Keratinocyte (primary cell): ENCODE data around the gene P2RY11.

Source experiments
- EZH2 ChIP-seq: IDR thresholded peaks from one replicate; pipeline ENCODE4 v1.6.1; 2012; ENCODE audit warnings: inconsistent platforms, mild to moderate bottlenecking, low read length, moderate library complexity
- TF ChIP-seq, protein P1 (sequence below), 3 experiments: IDR thresholded peaks in 1 of 3; conservative IDR thresholded peaks in 1 of 3; optimal IDR thresholded peaks in 1 of 3; 2 replicates in 2 of 3; 3 replicates in 1 of 3; pipeline versions ENCODE3 to v1.5.1; 2011; ENCODE audit warnings: low read length in 3 of 3, mild to moderate bottlenecking in 3 of 3, moderate library complexity in 2 of 3, control low read depth in 1 of 3, inconsistent platforms in 1 of 3; ENCODE audit not compliant: insufficient read depth in 2 of 3; ENCODE audit errors: extremely low read depth in 1 of 3

GRCh38 chr19:10086591-10087192, 24.8 kb upstream of the P2RY11 start:
- TF ChIP-seq EZH2, result no peak
- TF ChIP-seq, protein P1, sequence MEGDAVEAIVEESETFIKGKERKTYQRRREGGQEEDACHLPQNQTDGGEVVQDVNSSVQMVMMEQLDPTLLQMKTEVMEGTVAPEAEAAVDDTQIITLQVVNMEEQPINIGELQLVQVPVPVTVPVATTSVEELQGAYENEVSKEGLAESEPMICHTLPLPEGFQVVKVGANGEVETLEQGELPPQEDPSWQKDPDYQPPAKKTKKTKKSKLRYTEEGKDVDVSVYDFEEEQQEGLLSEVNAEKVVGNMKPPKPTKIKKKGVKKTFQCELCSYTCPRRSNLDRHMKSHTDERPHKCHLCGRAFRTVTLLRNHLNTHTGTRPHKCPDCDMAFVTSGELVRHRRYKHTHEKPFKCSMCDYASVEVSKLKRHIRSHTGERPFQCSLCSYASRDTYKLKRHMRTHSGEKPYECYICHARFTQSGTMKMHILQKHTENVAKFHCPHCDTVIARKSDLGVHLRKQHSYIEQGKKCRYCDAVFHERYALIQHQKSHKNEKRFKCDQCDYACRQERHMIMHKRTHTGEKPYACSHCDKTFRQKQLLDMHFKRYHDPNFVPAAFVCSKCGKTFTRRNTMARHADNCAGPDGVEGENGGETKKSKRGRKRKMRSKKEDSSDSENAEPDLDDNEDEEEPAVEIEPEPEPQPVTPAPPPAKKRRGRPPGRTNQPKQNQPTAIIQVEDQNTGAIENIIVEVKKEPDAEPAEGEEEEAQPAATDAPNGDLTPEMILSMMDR (optimal IDR thresholded peaks at IDR 0.05 in 1 of 3, IDR thresholded peaks at IDR 0.05 in 1 of 3, conservative IDR thresholded peaks at IDR 0.05 in 1 of 3; ENCODE audit: extremely low read depth in 1 of 3, insufficient read depth in 2 of 3, low read length in 3 of 3), result no peak
